H9 (cell line): ENCODE measurements around the gene MAGT1. TPM values are rescaled to one million over a fixed set of nuclear protein-coding genes. Genes with fewer than 3 reads are reported as not detected.

ENCODE experiments used
- DNase-seq: peaks from one replicate; pipeline ENCODE4 v3.0.0-alpha.2; 2017
- H2AFZ ChIP-seq: one replicate; pipeline ENCODE4 v1.6.1; 2013; ENCODE audit warnings: mild to moderate bottlenecking, low read length, control low read depth, moderate library complexity
- H2AK5ac ChIP-seq: 2 replicates; pipeline ENCODE4 v1.6.1; 2013; ENCODE audit warnings: low read length, control low read depth, mixed read lengths; ENCODE audit not compliant: insufficient read length
- H2BK120ac ChIP-seq: one replicate; pipeline ENCODE4 v1.6.1; 2013; ENCODE audit warnings: low read depth, mild to moderate bottlenecking, low read length, control low read depth, inconsistent platforms; ENCODE audit not compliant: poor library complexity, severe bottlenecking
- H2BK12ac ChIP-seq: 2 replicates; pipeline ENCODE4 v1.6.1; 2013; ENCODE audit warnings: low read length, control low read depth, mixed read lengths, low read depth; ENCODE audit not compliant: insufficient read length
- H2BK15ac ChIP-seq: 2 replicates; pipeline ENCODE4 v1.6.1; 2013; ENCODE audit warnings: low read depth, low read length, control low read depth
- H2BK20ac ChIP-seq: one replicate; pipeline ENCODE4 v1.6.1; 2013; ENCODE audit warnings: low read depth, mild to moderate bottlenecking, low read length, control low read depth, inconsistent platforms; ENCODE audit not compliant: poor library complexity, severe bottlenecking
- H2BK5ac ChIP-seq: 2 replicates; pipeline ENCODE4 v1.6.1; 2013; ENCODE audit warnings: low read length, control low read depth, mixed read lengths; ENCODE audit not compliant: insufficient read length
- H3K14ac ChIP-seq: 2 replicates; pipeline ENCODE4 v1.6.1; 2013; ENCODE audit warnings: low read length, control low read depth; ENCODE audit not compliant: insufficient read depth
- H3K18ac ChIP-seq: 2 replicates; pipeline ENCODE4 v1.6.1; 2013; ENCODE audit warnings: low read depth, mild to moderate bottlenecking, mixed read lengths, low read length, control low read depth; ENCODE audit not compliant: insufficient read length
- H3K23ac ChIP-seq: 2 replicates; pipeline ENCODE4 v1.6.1; 2013; ENCODE audit warnings: low read length, control low read depth, mixed read lengths, low read depth; ENCODE audit not compliant: insufficient read length
- H3K23me2 ChIP-seq: 2 replicates; pipeline ENCODE4 v1.6.1; 2013; ENCODE audit warnings: low read depth, mild to moderate bottlenecking, mixed read lengths, low read length, control low read depth; ENCODE audit not compliant: insufficient read length, poor library complexity, severe bottlenecking
- H3K27ac ChIP-seq: 2 replicates; pipeline ENCODE4 v1.5.1; 2013; ENCODE audit warnings: low read length, control low read depth, mixed read lengths, low read depth; ENCODE audit not compliant: insufficient read length
- H3K27me3 ChIP-seq: 2 replicates; pipeline ENCODE4 v1.6.1; 2013; ENCODE audit warnings: low read length, control low read depth, inconsistent platforms; ENCODE audit not compliant: insufficient read depth
- H3K4ac ChIP-seq: 2 replicates; pipeline ENCODE4 v1.6.1; 2013; ENCODE audit warnings: low read depth, mild to moderate bottlenecking, control low read depth, inconsistent platforms, low read length, moderate library complexity
- H3K4me1 ChIP-seq: 2 replicates; pipeline ENCODE4 v1.6.1; 2013; ENCODE audit warnings: low read length, control low read depth, inconsistent platforms; ENCODE audit not compliant: insufficient read depth
- H3K4me2 ChIP-seq: 2 replicates; pipeline ENCODE4 v1.6.1; 2013; ENCODE audit warnings: low read length, control low read depth, mixed read lengths; ENCODE audit not compliant: insufficient read length, insufficient read depth
- H3K56ac ChIP-seq: 2 replicates; pipeline ENCODE4 v1.6.1; 2013; ENCODE audit warnings: low read depth, mild to moderate bottlenecking, mixed read lengths, low read length, control low read depth; ENCODE audit not compliant: insufficient read length
- H3K79me1 ChIP-seq: 2 replicates; pipeline ENCODE4 v1.6.1; 2013; ENCODE audit warnings: low read depth, mild to moderate bottlenecking, moderate library complexity, low read length, control low read depth, inconsistent platforms; ENCODE audit not compliant: insufficient read depth, poor library complexity, severe bottlenecking
- H3K79me2 ChIP-seq: 2 replicates; pipeline ENCODE4 v1.6.1; 2013; ENCODE audit warnings: low read length, control low read depth, inconsistent platforms; ENCODE audit not compliant: insufficient read depth
- H3K9ac ChIP-seq: 2 replicates; pipeline ENCODE4 v1.6.1; 2013; ENCODE audit warnings: low read length, control low read depth, mixed read lengths; ENCODE audit not compliant: insufficient read length; ENCODE audit errors: extremely low read depth
- H3K9me3 ChIP-seq: one replicate; pipeline ENCODE4 v1.6.1; 2013; ENCODE audit warnings: low read depth, low read length, inconsistent platforms; ENCODE audit not compliant: control insufficient read depth
- H3T11ph ChIP-seq: one replicate; pipeline ENCODE4 v1.6.1; 2013; ENCODE audit warnings: mild to moderate bottlenecking, low read length, control low read depth, inconsistent platforms
- H4K20me1 ChIP-seq: one replicate; pipeline ENCODE4 v1.6.1; 2013; ENCODE audit not compliant: control insufficient read depth, insufficient read length, insufficient read depth
- H4K5ac ChIP-seq: 2 replicates; pipeline ENCODE4 v1.6.1; 2013; ENCODE audit warnings: low read depth, mild to moderate bottlenecking, mixed read lengths, low read length, control low read depth; ENCODE audit not compliant: insufficient read length
- H4K8ac ChIP-seq: replicated peaks from 2 replicates; pipeline ENCODE4 v1.6.1; 2013; ENCODE audit warnings: low read length, control low read depth, mixed read lengths, low read depth; ENCODE audit not compliant: insufficient read length
- H4K91ac ChIP-seq: 2 replicates; pipeline ENCODE4 v1.6.1; 2013; ENCODE audit warnings: low read depth, mild to moderate bottlenecking, moderate library complexity, mixed read lengths, low read length, control low read depth; ENCODE audit not compliant: insufficient read length
- H3K27ac Mint-ChIP-seq, 3 experiments: 2 replicates in 2 of 3; 3 replicates in 1 of 3; pipeline ENCODE4 v1.8.0; 2020 to 2021; ENCODE audit warnings: mixed read lengths in 3 of 3, mild to moderate bottlenecking in 1 of 3, moderate library complexity in 1 of 3
- H3K27me3 Mint-ChIP-seq: 2 replicates; pipeline ENCODE4 v1.8.0; 2021; ENCODE audit warnings: low read depth, mild to moderate bottlenecking, moderate library complexity, mixed read lengths
- H3K36me3 Mint-ChIP-seq, 3 experiments: 2 replicates in 2 of 3; 3 replicates in 1 of 3; pipeline ENCODE4 v1.8.0; 2020 to 2021; ENCODE audit warnings: low read depth in 3 of 3, mixed read lengths in 3 of 3; ENCODE audit not compliant: insufficient read depth in 1 of 3
- H3K4me1 Mint-ChIP-seq, 2 experiments: 2 replicates each; pipeline ENCODE4 v1.8.0; 2020; ENCODE audit warnings: mixed read lengths in 2 of 2
- H3K4me3 Mint-ChIP-seq, 2 experiments: 2 replicates in 1 of 2; 3 replicates in 1 of 2; pipeline ENCODE4 v1.8.0; 2020 to 2021; ENCODE audit warnings: mild to moderate bottlenecking in 2 of 2, mixed read lengths in 2 of 2, moderate library complexity in 1 of 2
- H3K9me3 Mint-ChIP-seq, 2 experiments: 2 replicates in 1 of 2; 3 replicates in 1 of 2; pipeline ENCODE4 v1.8.0; 2020; ENCODE audit warnings: mild to moderate bottlenecking in 2 of 2, mixed read lengths in 2 of 2, moderate library complexity in 1 of 2
- CTCF ChIP-seq: fragments of 200-600 bp; sonication (generic); conservative IDR thresholded peaks from 3 replicates; pipeline ENCODE4 v1.8.0; 2021; ENCODE audit warnings: antibody characterized with exemption, mild to moderate bottlenecking
- WGBS: extraction: QIAGEN DNeasy Blood & Tissue Kit; methylation state at CpG from one replicate; pipeline ENCODE4 v1.1.7; 2013; ENCODE audit warnings: missing lambda C conversion rate, low lambda C conversion rate, mixed read lengths; ENCODE audit not compliant: insufficient read length; ENCODE audit errors: extremely low coverage; 5-methylcytosine and 5-hydroxymethylcytosine counted together
- total RNA-seq: library from RNA; stranded (reverse); gene quantifications from 2 replicates; pipeline ENCODE4 v1.2.1, GENCODE V29; 2021

The MAGT1 gene
- total RNA-seq, 1 experiment from 2014 or later, result 42.8 TPM

GRCh38 chrX:77893713-77894112 is 1.5 kb downstream of the MAGT1 start:
- peaks cover 6% of the 10 kb centered on the region for H3K9me3 ChIP-seq
- H2AFZ ChIP-seq, result no peak overlapping the region
- no peak overlapping the region for H3K9ac ChIP-seq
- no peaks in the 10 kb centered on the region for H3K4me1 ChIP-seq
- no peaks in the 10 kb centered on the region for H3K4me1 Mint-ChIP-seq
- H3K79me1 ChIP-seq, result no peaks in the 10 kb centered on the region
- H3T11ph ChIP-seq, result no peak overlapping the region
- H3K4ac ChIP-seq, result no peak overlapping the region
- H3K27ac Mint-ChIP-seq, result no peak overlapping the region
- no peak overlapping the region for H2BK20ac ChIP-seq
- no peaks in the 10 kb centered on the region for H4K20me1 ChIP-seq
- no peak overlapping the region for H4K5ac ChIP-seq
- H3K27me3 Mint-ChIP-seq, result no peaks in the 10 kb centered on the region
- no peak overlapping the region for H2AK5ac ChIP-seq
- no peak overlapping the region for H3K56ac ChIP-seq
- peaks cover 2 to 12% (median 10%) of the 10 kb centered on the region in 3 experiments; a peak in 5 of 7 replicates for H3K36me3 Mint-ChIP-seq
- no peak overlapping the region for H2BK15ac ChIP-seq
- H4K8ac ChIP-seq, result no peak overlapping the region
- H3K23me2 ChIP-seq, result no peaks in the 10 kb centered on the region
- no peak overlapping the region for H3K23ac ChIP-seq
- no peak overlapping the region for H3K18ac ChIP-seq
- no peak overlapping the region for H3K14ac ChIP-seq
- H3K4me2 ChIP-seq, result no peak overlapping the region
- no peak overlapping the region for H2BK5ac ChIP-seq
- no peak for DNase-seq
- H2BK120ac ChIP-seq, result no peak overlapping the region
- H2BK12ac ChIP-seq, result no peak overlapping the region
- no peak overlapping the region for H3K27ac ChIP-seq
- H3K79me2 ChIP-seq, result peaks cover 12% of the 10 kb centered on the region; the same call in 1 of the 2 replicates
- TF ChIP-seq CTCF, result no peak
- no peak overlapping the region; a peak in 1 of 5 replicates for H3K4me3 Mint-ChIP-seq
- H3K27me3 ChIP-seq, result no peaks in the 10 kb centered on the region
- WGBS, result no CpG with 5 or more reads among the region's 10 CpGs
- peaks cover 57 to 70% of the 10 kb centered on the region in 2 experiments for H3K9me3 Mint-ChIP-seq
- no peak overlapping the region for H4K91ac ChIP-seq
